Cardiac fibroblast (primary cell): ENCODE measurements around the gene NFILZ.

Source experiments
- DNase-seq, 2 donors: peaks; one replicate each; pipeline versions ENCODE4 v3.0.0 to v3.0.0-alpha.2; 2010; ENCODE audit warnings: low read depth in 2 of 2
- H3K4me3 ChIP-seq, 2 donors: replicated peaks in 1 of 2; 1 replicate in 1 of 2; 2 replicates in 1 of 2; pipeline ENCODE4 v1.5.1; 2011; ENCODE audit warnings: low read depth in 2 of 2, low read length in 2 of 2, mild to moderate bottlenecking in 2 of 2, moderate library complexity in 1 of 2
- CTCF ChIP-seq: IDR thresholded peaks from one replicate; pipeline ENCODE4 v1.5.1; 2011; ENCODE audit warnings: low read depth, mild to moderate bottlenecking, low read length, inconsistent platforms

Gene NFILZ

DNA sequence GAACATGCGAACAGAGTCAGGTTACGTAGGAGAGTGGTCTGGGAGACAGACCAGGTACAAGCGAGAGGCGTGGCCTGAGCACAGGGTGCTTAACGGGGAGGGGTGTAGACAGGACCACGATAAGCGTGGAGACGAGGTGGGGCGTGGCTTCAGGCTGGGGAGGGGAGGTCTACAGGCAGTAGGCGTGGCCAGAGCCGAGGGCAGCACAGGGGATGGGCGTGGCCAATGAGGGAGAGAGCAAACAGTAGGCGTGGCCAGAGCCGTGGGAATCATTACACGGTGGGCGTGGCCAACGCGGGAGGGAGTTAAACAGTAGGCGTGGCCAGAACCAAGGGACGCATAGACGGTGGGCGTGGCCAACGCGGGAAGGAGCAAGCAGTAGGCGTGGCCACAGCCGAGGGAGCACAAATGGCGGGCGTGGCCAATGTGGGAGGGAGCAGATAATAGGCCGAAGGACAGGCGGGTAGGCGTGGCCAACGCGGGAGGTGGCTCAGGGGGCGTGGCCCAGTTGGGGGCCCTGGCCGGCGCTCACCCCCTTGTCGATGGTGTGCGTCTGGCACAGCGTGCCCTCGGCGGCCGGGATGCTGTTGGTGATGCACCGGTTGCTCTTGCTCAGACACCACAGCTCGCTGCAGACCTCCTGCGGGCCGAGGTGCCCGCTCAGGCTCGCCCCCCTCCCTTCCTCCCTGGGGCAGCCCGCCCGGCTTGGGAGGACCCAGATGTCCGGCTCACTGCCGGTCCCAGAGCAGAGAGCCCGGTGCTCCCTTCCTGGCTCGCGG, 38.0 kb upstream of the NFILZ start:
- DNase-seq: peak; percentile 97 to 98
- no peak for TF ChIP-seq CTCF
- peak overlapping the region; percentile 39 to 43 for H3K4me3 ChIP-seq

GRCh38 chr19:8593931-8594330, 36.5 kb upstream of the NFILZ start:
- TF ChIP-seq CTCF: peak; percentile 19
- DNase-seq: peak in 1 of 2 donors; percentile 21
- no peak overlapping the region for H3K4me3 ChIP-seq

- no peak for TF ChIP-seq CTCF
- H3K4me3 ChIP-seq: no peak overlapping the region
- DNase-seq: no peak
These were observed 34.8 kb upstream of the NFILZ start for GRCh38 chr19:8595651-8596050.

DNA sequence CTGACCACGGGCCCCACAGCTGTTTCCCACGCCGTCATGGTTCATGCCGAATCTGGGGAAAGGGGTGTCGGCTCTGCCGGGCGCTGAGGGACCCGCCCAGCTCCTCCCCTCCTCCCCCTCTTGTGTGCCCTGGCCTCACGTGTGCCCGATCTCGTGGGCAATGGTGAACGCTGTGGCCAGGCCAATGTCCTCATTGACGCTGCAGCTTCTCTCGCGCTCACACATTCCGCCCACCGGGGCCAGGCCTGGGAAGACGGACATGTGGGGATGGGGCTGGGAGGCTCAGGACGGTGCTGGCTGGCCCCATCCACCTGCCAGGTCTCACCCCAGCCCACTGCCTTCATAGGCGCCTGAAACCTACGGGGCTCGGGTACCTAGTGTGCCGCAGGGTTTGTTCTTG, 34.3 kb upstream of the NFILZ start:
- no peak overlapping the region for H3K4me3 ChIP-seq
- DNase-seq: no peak
- TF ChIP-seq CTCF: no peak

- TF ChIP-seq CTCF: no peak
- DNase-seq: no peak
These were observed 30.4 kb upstream of the NFILZ start for GRCh38 chr19:8600064-8600463.

DNA sequence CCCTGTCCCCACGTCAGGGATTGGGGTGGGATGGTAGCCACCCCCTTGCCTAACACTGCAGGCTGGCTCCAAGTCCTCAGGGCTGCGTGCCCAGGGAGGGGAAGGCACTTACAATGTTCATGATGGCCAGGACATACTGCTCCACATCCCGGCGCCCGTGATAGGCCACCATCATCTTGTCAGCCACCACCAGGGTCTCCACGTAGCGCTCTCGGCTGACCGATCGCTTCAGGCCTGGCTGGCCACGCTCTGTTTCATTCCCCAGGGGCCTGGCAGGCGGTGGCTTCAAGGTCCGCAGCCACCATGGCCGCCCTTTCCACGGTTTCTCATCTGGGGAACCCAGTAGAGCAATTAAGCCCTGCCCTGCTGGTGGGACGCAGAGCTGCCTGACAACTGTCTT, 29.6 kb upstream of the NFILZ start:
- no peak for DNase-seq

More at GRCh38 chr19:8600064-8600463, 30.4 kb upstream of the NFILZ start:
- no peak overlapping the region for H3K4me3 ChIP-seq

More for the DNA sequence above, 29.6 kb upstream of the NFILZ start:
- no peak overlapping the region for H3K4me3 ChIP-seq
- TF ChIP-seq CTCF: no peak
